Sigmoid colon (tissue), 4 donors: ENCODE measurements around the gene PLA2G6.

ENCODE experiments used
- EP300 ChIP-seq, 4 donors: sonication (generic); formaldehyde crosslinking; IDR thresholded peaks; one replicate each; pipeline ENCODE4 v1.6.1; 2017; ENCODE audit warnings: antibody characterized with exemption in 4 of 4
- POLR2A ChIP-seq, 2 donors: fragments of 450-650 bp; IDR thresholded peaks; one replicate each; pipeline ENCODE4 v1.6.1; 2016; ENCODE audit warnings: antibody characterized with exemption in 2 of 2, mild to moderate bottlenecking in 2 of 2, moderate library complexity in 2 of 2
- POLR2AphosphoS5 ChIP-seq, 4 donors: sonication (generic); formaldehyde crosslinking; IDR thresholded peaks; one replicate each; pipeline ENCODE4 v1.6.1; 2017; ENCODE audit warnings: antibody characterized with exemption in 4 of 4
- TF ChIP-seq, protein P1 (sequence below), 4 experiments: fragments of 450-650 bp in 3 of 4; fragments of 200-600 bp in 1 of 4; IDR thresholded peaks; one replicate each; pipeline ENCODE4 v1.5.1; 2016 to 2019; ENCODE audit warnings: antibody characterized with exemption in 4 of 4, mild to moderate bottlenecking in 3 of 4, moderate library complexity in 2 of 4

DNA sequence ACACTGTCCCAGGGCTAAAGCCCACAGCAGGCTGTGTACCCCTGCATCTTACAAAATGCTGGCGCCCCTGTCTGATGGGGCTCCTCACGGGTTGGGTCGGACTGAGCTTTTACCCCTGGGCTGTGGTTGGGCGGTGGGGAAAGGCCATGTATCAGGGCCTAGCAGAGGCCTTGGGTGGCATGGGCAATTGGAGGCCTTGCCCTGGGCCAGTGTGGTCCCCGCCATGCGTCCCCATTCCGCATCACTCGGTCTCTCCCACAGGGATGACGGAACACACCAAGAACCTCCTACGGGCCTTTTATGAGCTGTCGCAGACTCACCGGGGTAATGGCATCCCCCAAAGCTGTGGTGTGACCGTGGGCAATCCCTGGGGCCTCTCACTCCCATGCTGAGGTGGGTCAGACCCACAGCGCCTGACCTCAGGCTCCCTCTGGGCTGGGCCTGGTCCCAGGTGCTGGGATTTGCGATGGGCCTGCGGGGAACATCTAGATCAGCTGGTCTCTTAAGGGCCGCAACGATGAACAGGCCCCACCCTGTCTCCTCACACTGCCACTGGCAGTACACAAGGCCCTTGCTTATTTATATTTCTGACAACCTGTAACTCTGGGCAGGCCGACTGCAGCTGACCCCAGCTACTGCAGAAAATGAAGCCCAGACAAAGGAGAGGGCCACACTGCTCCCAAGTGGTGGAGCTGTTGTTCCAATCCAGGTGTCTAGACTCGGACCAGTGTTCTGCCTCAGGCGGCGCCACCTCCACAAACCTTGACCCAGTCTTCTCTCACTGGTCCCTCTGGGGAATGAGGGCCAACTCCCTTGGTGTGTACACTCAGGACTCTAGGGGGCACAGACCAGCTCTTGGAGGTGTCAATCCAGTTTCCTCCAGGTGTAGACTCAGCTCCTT, 110.0 kb downstream of the PLA2G6 start:
- TF ChIP-seq, protein P1, sequence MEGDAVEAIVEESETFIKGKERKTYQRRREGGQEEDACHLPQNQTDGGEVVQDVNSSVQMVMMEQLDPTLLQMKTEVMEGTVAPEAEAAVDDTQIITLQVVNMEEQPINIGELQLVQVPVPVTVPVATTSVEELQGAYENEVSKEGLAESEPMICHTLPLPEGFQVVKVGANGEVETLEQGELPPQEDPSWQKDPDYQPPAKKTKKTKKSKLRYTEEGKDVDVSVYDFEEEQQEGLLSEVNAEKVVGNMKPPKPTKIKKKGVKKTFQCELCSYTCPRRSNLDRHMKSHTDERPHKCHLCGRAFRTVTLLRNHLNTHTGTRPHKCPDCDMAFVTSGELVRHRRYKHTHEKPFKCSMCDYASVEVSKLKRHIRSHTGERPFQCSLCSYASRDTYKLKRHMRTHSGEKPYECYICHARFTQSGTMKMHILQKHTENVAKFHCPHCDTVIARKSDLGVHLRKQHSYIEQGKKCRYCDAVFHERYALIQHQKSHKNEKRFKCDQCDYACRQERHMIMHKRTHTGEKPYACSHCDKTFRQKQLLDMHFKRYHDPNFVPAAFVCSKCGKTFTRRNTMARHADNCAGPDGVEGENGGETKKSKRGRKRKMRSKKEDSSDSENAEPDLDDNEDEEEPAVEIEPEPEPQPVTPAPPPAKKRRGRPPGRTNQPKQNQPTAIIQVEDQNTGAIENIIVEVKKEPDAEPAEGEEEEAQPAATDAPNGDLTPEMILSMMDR (IDR thresholded peaks at IDR 0.05): no peak
- TF ChIP-seq POLR2A (IDR thresholded peaks at IDR 0.05): no peak
- TF ChIP-seq POLR2AphosphoS5 (IDR thresholded peaks at IDR 0.05): no peak
- TF ChIP-seq EP300 (IDR thresholded peaks at IDR 0.05): no peak
